ENCODE data around the gene LIN37.
A peak's percentile ranks its signal among the peaks of the same experiment; 100 is the strongest.
"Not testable (repeated sequence)": the region's sequence is repeated elsewhere in the genome, so short reads cannot be mapped to it uniquely, and the experiment has no call there.

Gene LIN37

GRCh38 chr19:35792312-35792711 lies 43.9 kb downstream of the LIN37 start:
- H3K27ac ChIP-seq (ENCODE audit: low read length) = no peak overlapping the region
- H3K9ac ChIP-seq (ENCODE audit: low read length) = no peak overlapping the region
- H3K4me1 ChIP-seq (ENCODE audit: control insufficient read depth, low read depth, low read length) = no peaks in the 10 kb centered on the region
- H3K36me3 ChIP-seq (ENCODE audit: control insufficient read depth, low read depth, low read length) = no peaks in the 10 kb centered on the region
- no peak overlapping the region for H3K4me3 ChIP-seq (ENCODE audit: low read length)
- H3K9me3 ChIP-seq (ENCODE audit: control insufficient read depth, low read depth, low read length) = no peaks in the 10 kb centered on the region
- peaks cover 23% of the 10 kb centered on the region for H3K27me3 ChIP-seq (ENCODE audit: control insufficient read depth, insufficient read depth, low read length)

DNA sequence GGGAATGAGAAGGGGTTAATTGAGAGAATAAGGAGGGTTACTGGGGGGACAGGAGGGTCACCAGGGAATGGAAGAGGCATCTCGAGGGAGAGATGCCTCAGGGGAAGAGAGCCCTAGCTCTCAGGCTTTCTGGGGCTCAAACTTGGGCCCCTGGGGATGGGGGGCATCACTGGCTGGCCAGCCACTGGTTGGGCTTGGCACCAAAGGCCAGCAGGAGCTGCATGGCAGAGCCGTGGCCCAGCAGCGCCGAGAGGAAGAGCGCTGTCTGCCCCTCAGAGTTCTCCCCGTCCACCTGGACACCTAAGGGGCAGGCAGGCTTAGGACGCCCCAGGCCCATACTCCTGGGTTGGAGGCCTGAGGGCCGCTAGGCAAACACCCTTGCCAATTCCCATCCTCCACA lies 44.5 kb downstream of the LIN37 start:
- H3K9me3 ChIP-seq (ENCODE audit: control insufficient read depth, low read depth, low read length) = no peaks in the 10 kb centered on the region
- no peak overlapping the region for H3K27ac ChIP-seq (ENCODE audit: low read length)
- no peaks in the 10 kb centered on the region for H3K4me1 ChIP-seq (ENCODE audit: control insufficient read depth, low read depth, low read length)
- peaks cover 28% of the 10 kb centered on the region for H3K27me3 ChIP-seq (ENCODE audit: control insufficient read depth, insufficient read depth, low read length)
- no peak overlapping the region for H3K9ac ChIP-seq (ENCODE audit: low read length)
- H3K4me3 ChIP-seq (ENCODE audit: low read length) = no peak overlapping the region
- no peaks in the 10 kb centered on the region for H3K36me3 ChIP-seq (ENCODE audit: control insufficient read depth, low read depth, low read length)

DNA sequence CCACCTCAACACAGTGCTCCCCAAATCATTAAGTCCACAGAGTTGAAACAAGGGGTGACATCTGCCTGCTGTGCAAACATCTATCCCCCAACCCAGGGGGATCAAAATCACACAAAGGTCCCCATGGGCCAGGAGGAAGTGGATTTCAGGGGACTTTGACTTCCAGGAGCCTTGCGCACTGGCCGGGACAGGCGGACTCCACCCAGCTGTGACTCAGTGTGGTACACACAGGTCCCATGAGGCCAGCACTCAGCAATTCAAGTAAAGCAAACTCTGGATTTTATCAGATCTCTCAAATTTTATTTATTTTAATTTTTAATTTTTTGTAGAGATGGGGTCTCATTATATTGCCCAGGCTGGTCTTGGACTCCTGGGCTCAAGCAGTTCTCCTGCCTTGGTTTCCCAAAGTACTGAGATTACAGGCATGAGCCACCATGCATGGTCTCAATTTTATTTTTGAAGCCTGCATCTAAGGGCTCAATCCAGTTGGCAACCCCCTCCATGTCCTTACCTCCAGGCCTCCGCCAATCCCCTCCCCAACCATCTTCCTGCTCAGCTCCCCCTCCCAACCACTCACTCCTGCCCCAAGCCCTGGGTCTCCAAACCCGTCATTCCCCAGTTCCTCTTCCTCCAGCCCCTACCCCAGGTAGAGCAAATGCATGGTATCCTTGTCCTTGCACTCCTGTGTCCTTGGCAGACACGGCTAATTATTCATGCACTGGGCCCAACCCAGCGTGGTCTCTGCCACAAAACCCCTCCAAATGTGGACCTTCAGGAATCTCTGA lies 45.2 kb downstream of the LIN37 start:
- Histone ChIP-seq H3K9ac (ENCODE audit: low read length) (no peak overlapping the region), H3K27ac (ENCODE audit: low read length) (no peak overlapping the region)

GRCh38 chr19:35795564-35795963 lies 47.2 kb downstream of the LIN37 start:
- H3K27ac ChIP-seq (ENCODE audit: low read length); H3K9ac ChIP-seq (ENCODE audit: low read length); H3K4me3 ChIP-seq (ENCODE audit: low read length); H3K36me3 ChIP-seq (ENCODE audit: control insufficient read depth, low read depth, low read length); H3K4me1 ChIP-seq (ENCODE audit: control insufficient read depth, low read depth, low read length); H3K9me3 ChIP-seq (ENCODE audit: control insufficient read depth, low read depth, low read length): not testable (repeated sequence)
- H3K27me3 ChIP-seq (ENCODE audit: control insufficient read depth, insufficient read depth, low read length) = peaks cover 32% of the 10 kb centered on the region

More for the DNA sequence above, 45.2 kb downstream of the LIN37 start:
- no peaks in the 10 kb centered on the region for H3K36me3 ChIP-seq (ENCODE audit: control insufficient read depth, low read depth, low read length)
- H3K4me1 ChIP-seq (ENCODE audit: control insufficient read depth, low read depth, low read length) = no peaks in the 10 kb centered on the region
- H3K9me3 ChIP-seq (ENCODE audit: control insufficient read depth, low read depth, low read length) = no peaks in the 10 kb centered on the region
- H3K27me3 ChIP-seq (ENCODE audit: control insufficient read depth, insufficient read depth, low read length) = peaks cover 32% of the 10 kb centered on the region
- no peak overlapping the region for H3K4me3 ChIP-seq (ENCODE audit: low read length)

- peak overlapping the region; percentile 49 for H3K4me3 ChIP-seq (ENCODE audit: low read length)
- H3K9ac ChIP-seq (ENCODE audit: low read length) = no peak overlapping the region
- no peak overlapping the region for H3K27ac ChIP-seq (ENCODE audit: low read length)
- no peaks in the 10 kb centered on the region for H3K9me3 ChIP-seq (ENCODE audit: control insufficient read depth, low read depth, low read length)
- H3K27me3 ChIP-seq (ENCODE audit: control insufficient read depth, insufficient read depth, low read length) = peaks cover 32% of the 10 kb centered on the region
- no peaks in the 10 kb centered on the region for H3K4me1 ChIP-seq (ENCODE audit: control insufficient read depth, low read depth, low read length)
- H3K36me3 ChIP-seq (ENCODE audit: control insufficient read depth, low read depth, low read length) = no peaks in the 10 kb centered on the region
Observed at GRCh38 chr19:35796645-35797542, 48.5 kb downstream of the LIN37 start.

- Histone ChIP-seq H3K9me3 (ENCODE audit: control insufficient read depth, low read depth, low read length) (no peaks in the 10 kb centered on the region), H3K36me3 (ENCODE audit: control insufficient read depth, low read depth, low read length) (no peaks in the 10 kb centered on the region), H3K27me3 (ENCODE audit: control insufficient read depth, insufficient read depth, low read length) (peaks cover 32% of the 10 kb centered on the region), H3K4me3 (ENCODE audit: low read length) (peak overlapping the region; percentile 49), H3K4me1 (ENCODE audit: control insufficient read depth, low read depth, low read length) (no peaks in the 10 kb centered on the region), H3K27ac (ENCODE audit: low read length) (no peak overlapping the region), H3K9ac (ENCODE audit: low read length) (no peak overlapping the region)
Observed at GRCh38 chr19:35797663-35798062, 49.3 kb downstream of the LIN37 start.

- Histone ChIP-seq H3K9ac (ENCODE audit: low read length) (no peak overlapping the region), H3K4me3 (ENCODE audit: low read length) (no peak overlapping the region), H3K9me3 (ENCODE audit: control insufficient read depth, low read depth, low read length) (no peaks in the 10 kb centered on the region), H3K36me3 (ENCODE audit: control insufficient read depth, low read depth, low read length) (no peaks in the 10 kb centered on the region), H3K27ac (ENCODE audit: low read length) (no peak overlapping the region), H3K4me1 (ENCODE audit: control insufficient read depth, low read depth, low read length) (no peaks in the 10 kb centered on the region), H3K27me3 (ENCODE audit: control insufficient read depth, insufficient read depth, low read length) (peaks cover 14% of the 10 kb centered on the region)
Observed at GRCh38 chr19:35801828-35802227, 53.5 kb downstream of the LIN37 start.
